Prostate gland (tissue), 2 donors: ENCODE results near the gene RARG.

ENCODE experiments used
- POLR2AphosphoS5 ChIP-seq: sonication (generic); formaldehyde crosslinking; IDR thresholded peaks from one replicate; pipeline ENCODE4 v1.6.1; 2017; ENCODE audit warnings: antibody characterized with exemption
- TF ChIP-seq, protein P1 (sequence below), 4 experiments: fragments of 200-600 bp in 2 of 4; fragments of 450-650 bp in 2 of 4; sonication (generic) in 2 of 4; IDR thresholded peaks; 1 replicate in 3 of 4; 2 replicates in 1 of 4; pipeline ENCODE4 v1.5.1; 2016 to 2019; ENCODE audit warnings: antibody characterized with exemption in 4 of 4, mild to moderate bottlenecking in 2 of 4, moderate library complexity in 2 of 4

- TF ChIP-seq, protein P1, sequence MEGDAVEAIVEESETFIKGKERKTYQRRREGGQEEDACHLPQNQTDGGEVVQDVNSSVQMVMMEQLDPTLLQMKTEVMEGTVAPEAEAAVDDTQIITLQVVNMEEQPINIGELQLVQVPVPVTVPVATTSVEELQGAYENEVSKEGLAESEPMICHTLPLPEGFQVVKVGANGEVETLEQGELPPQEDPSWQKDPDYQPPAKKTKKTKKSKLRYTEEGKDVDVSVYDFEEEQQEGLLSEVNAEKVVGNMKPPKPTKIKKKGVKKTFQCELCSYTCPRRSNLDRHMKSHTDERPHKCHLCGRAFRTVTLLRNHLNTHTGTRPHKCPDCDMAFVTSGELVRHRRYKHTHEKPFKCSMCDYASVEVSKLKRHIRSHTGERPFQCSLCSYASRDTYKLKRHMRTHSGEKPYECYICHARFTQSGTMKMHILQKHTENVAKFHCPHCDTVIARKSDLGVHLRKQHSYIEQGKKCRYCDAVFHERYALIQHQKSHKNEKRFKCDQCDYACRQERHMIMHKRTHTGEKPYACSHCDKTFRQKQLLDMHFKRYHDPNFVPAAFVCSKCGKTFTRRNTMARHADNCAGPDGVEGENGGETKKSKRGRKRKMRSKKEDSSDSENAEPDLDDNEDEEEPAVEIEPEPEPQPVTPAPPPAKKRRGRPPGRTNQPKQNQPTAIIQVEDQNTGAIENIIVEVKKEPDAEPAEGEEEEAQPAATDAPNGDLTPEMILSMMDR (IDR thresholded peaks at IDR 0.05): peak in 2 of 4 experiments; percentile 26 to 52
- TF ChIP-seq POLR2AphosphoS5: peak; percentile 26
Measured at GRCh38 chr12:53224061-53224896, 7.7 kb downstream of the RARG start.
